ENCODE measurements around the gene ANKH.

ANKH gene

DNA sequence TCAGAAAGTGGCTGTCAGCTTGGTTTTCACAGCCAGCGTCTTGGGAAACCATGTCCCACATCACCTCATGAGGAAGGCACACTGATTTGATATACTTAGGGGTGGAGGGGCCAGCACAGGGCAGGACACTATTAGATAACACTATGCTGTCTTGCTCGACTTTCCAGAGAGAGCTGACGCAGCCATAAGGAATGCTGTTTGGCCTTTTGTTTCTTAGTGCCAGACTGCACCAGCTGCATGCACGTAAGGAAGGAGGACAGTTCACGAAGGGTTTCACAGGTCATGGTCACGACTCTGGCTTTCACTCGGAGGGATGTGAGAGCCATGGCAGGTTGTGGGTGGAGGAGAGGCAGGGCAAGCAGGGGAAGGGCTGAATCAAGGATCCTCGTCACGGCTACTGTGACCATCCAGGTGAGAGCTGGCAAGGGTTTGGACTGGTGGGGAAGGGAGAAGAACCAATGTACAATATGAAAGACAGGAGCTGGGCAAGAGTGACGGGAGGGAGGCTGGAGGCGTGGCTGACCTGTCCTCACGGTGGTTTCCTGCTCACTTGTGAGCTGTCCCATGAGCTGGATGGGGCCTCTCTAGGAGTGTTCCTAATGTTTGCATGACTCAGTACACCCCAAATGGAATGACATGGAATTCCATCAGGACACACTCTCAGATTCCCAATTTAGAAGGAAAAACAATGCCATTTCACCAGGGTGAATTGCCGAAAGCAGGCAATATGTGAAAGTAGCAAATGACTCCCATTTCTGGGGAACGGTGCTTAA, 145.3 kb downstream of the ANKH start:
- TF ChIP-seq Cebpa-rat (IDR thresholded peaks at IDR 0.05) = no peak
- H3K4me2 ChIP-seq = no peak overlapping the region
- no peak overlapping the region for H3K9ac ChIP-seq
- H3K4me1 ChIP-seq = peaks cover 33% of the 10 kb centered on the region
- no peaks in the 10 kb centered on the region for H4K20me1 ChIP-seq
- H3K27me3 ChIP-seq = no peaks in the 10 kb centered on the region
- no peak overlapping the region for H3K4me3 ChIP-seq
- H3K9me3 ChIP-seq = no peaks in the 10 kb centered on the region
- peaks cover 22% of the 10 kb centered on the region for H3K36me3 ChIP-seq
- no peak overlapping the region for H3K27ac ChIP-seq

DNA sequence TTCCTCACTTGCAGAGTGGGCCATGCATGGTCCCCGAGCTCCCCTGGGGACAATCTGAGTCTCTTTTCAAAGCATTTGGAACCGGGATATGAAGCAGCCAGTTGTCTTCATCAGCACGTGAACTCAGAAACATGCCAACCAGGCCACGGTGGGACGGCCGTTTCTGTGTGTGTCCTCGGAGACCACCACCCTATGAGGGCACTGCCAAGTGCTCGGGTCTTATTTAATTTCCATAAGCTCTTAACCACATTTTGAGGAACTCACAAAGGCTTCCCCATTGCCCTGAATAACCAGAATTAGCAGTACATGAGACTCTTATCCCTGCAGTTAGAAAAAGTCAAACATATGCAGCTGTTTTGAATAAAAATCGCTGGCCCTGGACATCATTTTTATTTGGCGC, 146.9 kb downstream of the ANKH start:
- Histone ChIP-seq H3K36me3 (peaks cover 31% of the 10 kb centered on the region), H3K4me2 (peak overlapping the region; percentile 18; the same call in 1 of the 2 replicates), H3K9ac (no peak overlapping the region), H3K4me1 (peaks cover 17% of the 10 kb centered on the region), H4K20me1 (no peaks in the 10 kb centered on the region), H3K4me3 (no peak overlapping the region), H3K27ac (peak overlapping the region; percentile 25; the same call in 1 of the 2 replicates), H3K27me3 (no peaks in the 10 kb centered on the region), H3K9me3 (no peaks in the 10 kb centered on the region)
- no peak for TF ChIP-seq Cebpa-rat (IDR thresholded peaks at IDR 0.05)

DNA sequence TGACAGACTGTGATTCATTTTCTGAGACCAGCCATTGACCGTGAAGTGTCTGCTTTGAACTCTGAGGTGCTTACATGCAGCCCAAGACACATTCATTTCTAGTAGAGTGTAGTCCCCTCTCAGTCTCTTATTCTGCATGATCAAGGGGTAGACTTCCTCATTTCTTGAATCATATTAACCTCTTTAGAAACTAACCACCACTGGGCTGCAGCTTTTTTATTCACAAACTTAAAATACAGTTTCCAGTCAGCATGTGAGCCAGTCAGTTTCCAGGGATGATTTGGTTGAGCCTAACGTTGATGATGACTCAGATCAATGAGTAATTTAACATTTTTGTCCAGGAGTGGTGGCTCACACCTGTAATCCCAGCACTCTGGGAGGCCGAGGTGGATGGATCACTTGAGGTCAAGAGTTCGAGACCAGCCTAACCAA, 147.9 kb downstream of the ANKH start:
- H3K4me2 ChIP-seq = no peak overlapping the region
- no peak overlapping the region for H3K9ac ChIP-seq
- H3K9me3 ChIP-seq = no peaks in the 10 kb centered on the region
- TF ChIP-seq Cebpa-rat (IDR thresholded peaks at IDR 0.05) = no peak
- H3K27ac ChIP-seq = no peak overlapping the region
- no peaks in the 10 kb centered on the region for H3K27me3 ChIP-seq
- H3K4me1 ChIP-seq = peaks cover 15% of the 10 kb centered on the region
- H3K4me3 ChIP-seq = no peak overlapping the region
- peaks cover 40% of the 10 kb centered on the region for H3K36me3 ChIP-seq
- H4K20me1 ChIP-seq = no peaks in the 10 kb centered on the region

DNA sequence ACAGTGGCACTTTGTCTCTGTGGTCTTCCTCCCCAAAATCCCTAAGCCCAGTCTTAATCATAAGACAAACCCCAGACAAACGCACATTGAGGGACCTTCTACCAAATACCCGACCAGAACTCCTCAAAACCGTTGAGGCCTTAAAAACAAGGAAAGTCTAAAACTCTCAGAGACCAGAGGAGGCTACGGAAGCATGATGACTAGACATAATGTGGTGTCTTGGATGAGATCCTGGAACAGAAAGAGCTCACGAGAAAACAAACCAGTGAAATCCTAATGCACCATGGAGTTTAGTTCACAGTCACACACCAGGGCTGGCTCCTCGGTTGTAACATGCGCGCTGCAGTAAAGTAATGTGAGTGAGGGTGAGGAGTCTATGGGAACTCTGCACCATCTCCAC, 148.7 kb downstream of the ANKH start:
- Histone ChIP-seq H3K4me2 (no peak overlapping the region), H3K9ac (no peak overlapping the region), H3K27ac (no peak overlapping the region), H3K36me3 (peaks cover 48% of the 10 kb centered on the region), H3K27me3 (no peaks in the 10 kb centered on the region), H3K4me3 (no peak overlapping the region), H3K9me3 (no peaks in the 10 kb centered on the region), H4K20me1 (no peaks in the 10 kb centered on the region), H3K4me1 (peaks cover 15% of the 10 kb centered on the region)
- TF ChIP-seq Cebpa-rat (IDR thresholded peaks at IDR 0.05) = no peak

DNA sequence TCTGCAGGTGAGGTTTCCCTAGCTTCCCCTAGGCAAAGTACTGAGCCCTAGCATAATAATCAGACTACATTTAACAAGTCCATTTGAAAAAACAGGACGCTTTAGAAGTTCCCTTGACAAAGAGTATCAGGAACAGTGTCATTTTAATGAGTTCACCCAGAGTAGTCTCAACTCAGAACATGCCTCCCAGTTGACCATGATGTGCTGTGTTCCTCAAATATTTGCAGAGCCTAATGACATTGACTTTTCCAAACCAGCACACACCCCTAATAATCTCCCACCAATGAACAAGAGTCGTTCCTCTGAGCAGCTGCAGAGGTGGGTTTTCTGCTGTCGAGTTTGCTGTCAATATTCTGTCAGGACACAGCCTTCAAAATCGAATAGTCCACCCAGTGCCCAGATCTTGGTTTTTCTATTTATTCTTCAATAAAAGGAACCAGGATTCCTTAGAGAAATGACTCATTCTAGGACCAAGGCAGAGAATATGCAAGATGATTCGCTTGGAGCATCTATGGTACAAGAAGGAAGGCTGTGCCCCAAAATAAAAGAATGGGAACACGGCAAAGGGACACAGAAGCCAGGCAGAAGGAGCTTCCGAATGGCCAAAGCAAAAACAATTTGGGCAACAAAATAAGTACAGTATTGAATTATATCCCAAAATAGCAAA, 149.5 kb downstream of the ANKH start:
- no peak overlapping the region for H3K27ac ChIP-seq
- peaks cover 56% of the 10 kb centered on the region for H3K36me3 ChIP-seq
- no peaks in the 10 kb centered on the region for H4K20me1 ChIP-seq
- no peak overlapping the region for H3K4me3 ChIP-seq
- H3K4me2 ChIP-seq = no peak overlapping the region
- H3K4me1 ChIP-seq = peaks cover 15% of the 10 kb centered on the region
- no peaks in the 10 kb centered on the region for H3K9me3 ChIP-seq
- no peak overlapping the region for H3K9ac ChIP-seq
- H3K27me3 ChIP-seq = no peaks in the 10 kb centered on the region
- TF ChIP-seq Cebpa-rat (IDR thresholded peaks at IDR 0.05) = no peak

DNA sequence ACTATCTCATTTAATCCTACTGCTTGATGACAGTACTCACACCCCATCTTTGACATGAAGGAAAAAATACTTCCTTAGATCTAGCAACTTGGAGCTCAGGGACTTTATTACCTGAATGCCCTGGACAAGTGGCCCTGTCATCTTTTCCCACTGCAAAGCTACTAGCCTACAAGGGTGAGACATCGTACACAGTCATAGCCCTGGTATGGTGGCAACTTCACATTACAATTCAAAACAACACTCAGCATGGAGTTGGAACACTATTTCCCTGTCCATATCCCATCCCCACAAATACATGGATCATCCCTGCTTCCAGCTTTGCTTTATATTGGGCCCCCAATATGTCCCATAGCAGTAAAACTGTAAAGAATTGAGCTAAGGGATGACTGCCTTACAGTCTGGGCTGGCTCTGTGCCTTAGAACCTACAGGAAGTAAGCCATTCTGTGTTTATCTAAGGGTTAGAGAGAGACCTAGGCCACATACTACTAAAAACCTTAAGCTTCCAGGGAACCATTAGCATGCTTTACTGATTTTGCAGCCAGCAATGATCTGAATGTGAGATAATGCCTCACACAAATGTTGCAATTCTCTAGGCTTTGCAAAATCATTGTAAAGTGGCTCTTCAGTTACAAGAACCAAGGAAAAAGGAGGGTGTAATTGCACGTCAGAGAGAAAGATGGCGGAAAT, 151.2 kb downstream of the ANKH start:
- no peak overlapping the region for H3K4me2 ChIP-seq
- no peaks in the 10 kb centered on the region for H4K20me1 ChIP-seq
- H3K27ac ChIP-seq = no peak overlapping the region
- no peaks in the 10 kb centered on the region for H3K9me3 ChIP-seq
- peaks cover 64% of the 10 kb centered on the region for H3K36me3 ChIP-seq
- no peaks in the 10 kb centered on the region for H3K27me3 ChIP-seq
- H3K4me3 ChIP-seq = no peak overlapping the region
- no peak overlapping the region for H3K9ac ChIP-seq
- no peak for TF ChIP-seq Cebpa-rat (IDR thresholded peaks at IDR 0.05)
- H3K4me1 ChIP-seq = peaks cover 18% of the 10 kb centered on the region

DNA sequence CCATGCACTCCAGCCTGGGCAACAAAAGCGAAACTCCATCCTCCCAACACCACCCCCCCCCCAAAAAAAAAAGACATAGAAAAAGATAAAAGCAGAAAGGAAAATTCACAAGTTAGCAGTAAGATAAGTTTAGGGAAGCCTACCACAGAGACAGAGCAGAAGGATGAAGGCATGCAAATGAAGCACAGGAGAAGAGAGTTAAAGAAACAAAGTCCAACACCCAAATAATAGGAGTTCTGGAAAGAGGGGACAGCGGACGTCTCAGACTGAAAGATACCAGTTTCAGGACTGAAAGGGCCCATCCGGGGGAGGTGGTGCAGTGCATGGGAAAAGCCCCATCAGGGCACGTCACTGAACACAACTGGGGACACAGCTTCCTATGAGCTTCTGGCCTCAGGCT, 152.8 kb downstream of the ANKH start:
- no peaks in the 10 kb centered on the region for H3K9me3 ChIP-seq
- peaks cover 75% of the 10 kb centered on the region for H3K36me3 ChIP-seq
- peaks cover 3% of the 10 kb centered on the region; the same call in 1 of the 2 replicates for H3K4me1 ChIP-seq
- no peak overlapping the region for H3K9ac ChIP-seq
- no peak for TF ChIP-seq Cebpa-rat (IDR thresholded peaks at IDR 0.05)
- no peaks in the 10 kb centered on the region for H4K20me1 ChIP-seq
- H3K27ac ChIP-seq = no peak overlapping the region
- no peak overlapping the region for H3K4me3 ChIP-seq
- H3K27me3 ChIP-seq = no peaks in the 10 kb centered on the region
- H3K4me2 ChIP-seq = no peak overlapping the region

DNA sequence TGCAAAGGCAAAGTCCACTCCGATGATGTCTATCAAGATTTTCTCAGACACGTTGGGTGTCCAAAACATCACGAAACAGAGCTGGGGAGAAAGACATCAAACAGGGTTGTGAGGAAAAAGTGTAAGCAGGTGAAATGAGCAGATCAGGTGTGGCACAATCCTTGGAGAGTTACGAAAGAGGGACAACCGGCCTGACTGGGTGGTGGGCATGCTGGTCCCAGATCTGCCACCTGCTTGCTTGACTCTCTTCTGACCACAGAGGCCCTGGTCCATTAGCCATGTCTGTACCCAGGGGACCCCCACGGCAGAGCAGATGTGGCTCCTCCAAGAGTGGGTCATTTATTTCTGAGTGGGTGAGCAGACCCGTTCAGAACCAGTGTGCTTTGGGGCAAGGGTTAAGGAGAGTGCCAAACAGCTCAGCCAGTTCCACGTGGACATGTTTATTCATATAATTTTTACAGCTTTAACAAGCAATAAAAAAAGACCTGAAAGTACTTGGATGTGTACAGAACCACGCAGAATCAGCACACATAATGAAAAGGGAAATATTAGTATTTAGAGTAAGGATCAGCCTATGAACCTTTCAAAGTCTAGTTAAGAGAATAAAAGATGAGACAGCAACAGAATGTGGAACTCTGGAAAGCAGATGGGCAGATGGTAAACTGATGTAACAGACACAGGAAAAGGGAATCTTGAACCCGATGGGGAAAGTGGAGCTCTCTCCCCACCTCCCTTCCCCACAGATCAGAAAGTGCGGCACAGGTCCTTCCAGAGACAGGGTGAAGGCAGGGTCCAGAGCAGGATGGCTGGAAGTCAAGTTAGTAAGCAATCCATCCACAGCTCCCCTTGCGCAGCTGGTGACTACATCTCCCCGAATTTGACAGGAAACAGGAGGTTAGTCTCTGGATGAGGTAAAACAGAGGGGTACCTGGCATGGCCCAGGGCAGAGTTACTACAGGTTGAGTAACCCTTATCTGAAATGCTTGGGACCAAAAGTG, 154.5 kb downstream of the ANKH start:
- no peak overlapping the region for H3K4me2 ChIP-seq
- H3K27ac ChIP-seq = no peak overlapping the region
- H3K36me3 ChIP-seq = peaks cover 85% of the 10 kb centered on the region
- H3K4me1 ChIP-seq = 0 out of 2 replicates have a peak, but pooled peaks cover 3% of the 10 kb centered on the region
- no peak overlapping the region for H3K4me3 ChIP-seq
- no peaks in the 10 kb centered on the region for H3K9me3 ChIP-seq
- no peaks in the 10 kb centered on the region for H4K20me1 ChIP-seq
- no peak for TF ChIP-seq Cebpa-rat (IDR thresholded peaks at IDR 0.05)
- H3K27me3 ChIP-seq = no peaks in the 10 kb centered on the region
- H3K9ac ChIP-seq = no peak overlapping the region

DNA sequence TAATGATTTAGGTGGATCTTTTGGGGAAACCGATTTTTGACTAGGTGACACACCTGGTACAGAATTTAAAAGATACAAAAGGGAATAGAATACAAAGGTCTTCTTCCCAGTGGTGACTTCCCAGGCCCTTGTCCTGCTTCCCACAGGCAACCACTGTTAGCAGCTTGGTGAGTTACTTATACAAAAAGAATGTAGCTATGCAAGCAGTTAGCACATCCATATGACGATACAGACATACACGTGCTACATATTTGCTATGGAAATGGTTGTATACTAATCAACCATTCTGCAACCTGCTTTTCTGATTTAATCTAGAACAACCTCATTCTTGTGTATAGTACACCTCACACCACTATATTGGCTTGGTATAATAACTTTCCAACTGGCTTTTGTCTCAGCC, 156.1 kb downstream of the ANKH start:
- H3K36me3 ChIP-seq = peaks cover 91% of the 10 kb centered on the region

More for the DNA sequence above, 156.1 kb downstream of the ANKH start:
- no peak overlapping the region for H3K4me2 ChIP-seq
- no peaks in the 10 kb centered on the region for H4K20me1 ChIP-seq
- H3K27ac ChIP-seq = no peak overlapping the region
- no peaks in the 10 kb centered on the region for H3K9me3 ChIP-seq
- no peak overlapping the region for H3K4me3 ChIP-seq
- H3K9ac ChIP-seq = no peak overlapping the region
- no peaks in the 10 kb centered on the region for H3K27me3 ChIP-seq
- TF ChIP-seq Cebpa-rat (IDR thresholded peaks at IDR 0.05) = no peak
- H3K4me1 ChIP-seq = 0 out of 2 replicates have a peak, but pooled peaks cover 3% of the 10 kb centered on the region

Data from BLaER1 (cell line).